HepG2 (cell line): ENCODE measurements around the gene KDM2B. TPM values are rescaled to one million over a fixed set of nuclear protein-coding genes. Genes with fewer than 3 reads are reported as not detected.

ENCODE experiments used
- AHR ChIP-seq: IDR thresholded peaks from 2 replicates; pipeline ENCODE4 v1.6.1; 2018; ENCODE audit warnings: missing genetic modification reagents, missing compliant biosample characterization
- ATF2 ChIP-seq: sonication (generic); formaldehyde crosslinking; IDR thresholded peaks from 2 replicates; pipeline ENCODE4 v1.4.0; 2020; ENCODE audit warnings: missing genetic modification reagents
- CBX2 ChIP-seq, 2 experiments: fragments of 200-600 bp in 1 of 2; sonication (generic); formaldehyde crosslinking in 1 of 2; IDR thresholded peaks; 2 replicates each; pipeline versions ENCODE4 v1.7.0 to v1.8.1; 2018 to 2022; ENCODE audit warnings: low read depth in 2 of 2, low read length in 1 of 2, mild to moderate bottlenecking in 1 of 2, missing genetic modification reagents in 1 of 2
- E2F2 ChIP-seq: sonication (generic); formaldehyde crosslinking; IDR thresholded peaks from 2 replicates; pipeline ENCODE4 v1.4.0; 2020; ENCODE audit warnings: missing genetic modification reagents, borderline replicate concordance
- GABPA ChIP-seq, 2 experiments: IDR thresholded peaks; 2 replicates each; pipeline ENCODE4 v1.6.1; 2011 to 2016; ENCODE audit warnings: low read depth in 2 of 2, low read length in 1 of 2, missing biosample characterization in 1 of 2, missing genetic modification characterization in 1 of 2
- HNRNPH1 ChIP-seq: fragments of 200-400 bp; formaldehyde crosslinking; optimal IDR thresholded peaks from 2 replicates; pipeline ENCODE3; 2017; ENCODE audit warnings: mild to moderate bottlenecking, low read depth, low read length
- HNRNPLL ChIP-seq: fragments of 200-400 bp; formaldehyde crosslinking; IDR thresholded peaks from 2 replicates; pipeline ENCODE4 v1.6.1; 2017; ENCODE audit warnings: mild to moderate bottlenecking, low read depth, low read length; ENCODE audit not compliant: poor library complexity, severe bottlenecking
- HOXD1 ChIP-seq: sonication (generic); formaldehyde crosslinking; IDR thresholded peaks from 2 replicates; pipeline ENCODE4 v1.5.0; 2020; ENCODE audit warnings: missing genetic modification reagents
- IRX3 ChIP-seq: sonication (generic); formaldehyde crosslinking; IDR thresholded peaks from 2 replicates; pipeline ENCODE4 v1.8.1; 2023; ENCODE audit warnings: mild to moderate bottlenecking, low read depth, missing genetic modification reagents, borderline replicate concordance
- KAT2B ChIP-seq: fragments of 150-350 bp; IDR thresholded peaks from 2 replicates; pipeline ENCODE4 v1.6.1; 2014; ENCODE audit warnings: low read depth, low read length, borderline replicate concordance
- KDM3A ChIP-seq: IDR thresholded peaks from 2 replicates; pipeline ENCODE4 v1.6.1; 2018; ENCODE audit warnings: low read depth, missing compliant biosample characterization
- MIER2 ChIP-seq: IDR thresholded peaks from 2 replicates; pipeline ENCODE4 v1.6.1; 2016; ENCODE audit warnings: missing biosample characterization, missing genetic modification reagents
- POLR2AphosphoS2 ChIP-seq: IDR thresholded peaks from 2 replicates; pipeline ENCODE4 v1.6.1; 2011; ENCODE audit warnings: low read depth, low read length, improper control_type of control experiment
- RBFOX2 ChIP-seq: fragments of 200-400 bp; formaldehyde crosslinking; IDR thresholded peaks from 2 replicates; pipeline ENCODE4 v1.6.1; 2017; ENCODE audit warnings: low read depth, mild to moderate bottlenecking, low read length
- SP5 ChIP-seq: IDR thresholded peaks from 2 replicates; pipeline ENCODE4 v1.6.1; 2016; ENCODE audit warnings: low read depth, borderline replicate concordance
- SRSF1 ChIP-seq: fragments of 200-400 bp; formaldehyde crosslinking; optimal IDR thresholded peaks from 2 replicates; pipeline ENCODE3; 2017; ENCODE audit warnings: mild to moderate bottlenecking, low read depth, low read length, moderate library complexity
- TP53 ChIP-seq: sonication (generic); formaldehyde crosslinking; conservative IDR thresholded peaks from 2 replicates; pipeline ENCODE4 v1.4.0; 2020; ENCODE audit warnings: missing genetic modification reagents
- ZBTB3 ChIP-seq: sonication (generic); formaldehyde crosslinking; IDR thresholded peaks from 2 replicates; pipeline ENCODE4 v1.4.0; 2020; ENCODE audit warnings: low read depth, mild to moderate bottlenecking, moderate library complexity, missing genetic modification reagents, borderline replicate concordance
- ZBTB38 ChIP-seq: sonication (generic); formaldehyde crosslinking; IDR thresholded peaks from 2 replicates; pipeline ENCODE4 v1.5.1; 2020; ENCODE audit warnings: mild to moderate bottlenecking, missing genetic modification reagents
- ZMYM4 ChIP-seq: sonication (generic); formaldehyde crosslinking; IDR thresholded peaks from 2 replicates; pipeline ENCODE4 v1.8.1; 2023; ENCODE audit warnings: mild to moderate bottlenecking, missing genetic modification reagents
- ZNF17 ChIP-seq: sonication (generic); formaldehyde crosslinking; IDR thresholded peaks from 2 replicates; pipeline ENCODE4 v1.5.0; 2020; ENCODE audit warnings: mild to moderate bottlenecking, missing genetic modification reagents
- ZNF234 ChIP-seq: sonication (generic); formaldehyde crosslinking; conservative IDR thresholded peaks from 2 replicates; pipeline ENCODE4 v1.5.1; 2020; ENCODE audit warnings: mild to moderate bottlenecking, missing genetic modification reagents
- ZNF432 ChIP-seq: sonication (generic); formaldehyde crosslinking; IDR thresholded peaks from 2 replicates; pipeline ENCODE4 v1.5.0; 2020; ENCODE audit warnings: missing genetic modification reagents, mild to moderate bottlenecking, borderline replicate concordance
- ZNF557 ChIP-seq: sonication (generic); formaldehyde crosslinking; IDR thresholded peaks from 2 replicates; pipeline ENCODE4 v1.4.0; 2020; ENCODE audit warnings: missing genetic modification reagents
- ZNF740 ChIP-seq: sonication (generic); formaldehyde crosslinking; IDR thresholded peaks from 2 replicates; pipeline ENCODE4 v1.4.0; 2020; ENCODE audit warnings: missing genetic modification reagents
- ZNF790 ChIP-seq: sonication (generic); formaldehyde crosslinking; IDR thresholded peaks from 2 replicates; pipeline ENCODE4 v1.8.0; 2022; ENCODE audit warnings: missing genetic modification reagents, mild to moderate bottlenecking, borderline replicate concordance
- polyA plus RNA-seq, 8 experiments: library from polyadenylated mRNA; depleted of rRNA in 3 of 8; stranded (reverse) in 7 of 8; unstranded in 1 of 8; fragments of >200 nt; fragmentation: Illumina TruSeq in 4 of 8; extraction: Trizol in 4 of 8; gene quantifications; 2 replicates each; pipeline versions ENCODE4 v1.2.1 to v1.2.3, GENCODE V29; 2011 to 2016; ENCODE audit warnings: low read depth in 4 of 8, missing spikeins in 1 of 8, mixed read lengths in 1 of 8; ENCODE audit not compliant: insufficient read depth in 1 of 8
- total RNA-seq, 5 experiments: library from RNA; depleted of rRNA; stranded (reverse); fragments of >200 nt; fragmentation: Illumina TruSeq; extraction: Trizol; gene quantifications; 2 replicates each; pipeline ENCODE4 v1.2.3, GENCODE V29; 2016; ENCODE audit warnings: low read depth in 1 of 5
- TF ChIP-seq, protein P1 (sequence below): IDR thresholded peaks from 2 replicates; pipeline ENCODE4 v1.6.1; 2016; ENCODE audit warnings: missing compliant biosample characterization, missing genetic modification reagents, borderline replicate concordance

KDM2B gene
- total and polyA plus RNA-seq, 2 of the 13 experiments (the other 11 are each of a cell fraction or from before 2014, with no cell fraction given): 17.5 to 26.1 TPM

GRCh38 chr12:121537814-121538698 is 42.8 kb downstream of the KDM2B start (continued):
- TF ChIP-seq ZMYM4 (CRISPR knock-in tag): no peak
- no peak for TF ChIP-seq TP53 (CRISPR knock-in tag)
- TF ChIP-seq SP5 (CRISPR knock-in tag): 0 out of 2 replicates have a peak, but pooled peaks have one; percentile 1
- TF ChIP-seq IRX3: no peak
- no peak for TF ChIP-seq RBFOX2
- TF ChIP-seq HNRNPLL: peak; percentile 18
- no peak for TF ChIP-seq ZBTB3 (CRISPR knock-in tag)
- no peak for TF ChIP-seq ATF2 (CRISPR knock-in tag)
- no peak for TF ChIP-seq ZBTB38 (CRISPR knock-in tag)
- no peak for TF ChIP-seq ZNF234 (CRISPR knock-in tag)
- TF ChIP-seq ZNF740 (CRISPR knock-in tag): peak; percentile 36; the same call in 1 of the 2 replicates
- no peak for TF ChIP-seq MIER2
- TF ChIP-seq ZNF557 (CRISPR knock-in tag): no peak
- no peak for TF ChIP-seq ZNF790 (CRISPR knock-in tag)
- TF ChIP-seq HOXD1 (CRISPR knock-in tag): no peak
- no peak for TF ChIP-seq E2F2 (CRISPR knock-in tag)
- TF ChIP-seq GABPA (IDR thresholded peaks at IDR 0.05; ENCODE audit: low read depth, low read length): no peak
- no peak for TF ChIP-seq GABPA (CRISPR knock-in tag; IDR thresholded peaks at IDR 0.05; ENCODE audit: low read depth)
- TF ChIP-seq ZNF17 (CRISPR knock-in tag): no peak
- TF ChIP-seq ZNF432 (CRISPR knock-in tag): no peak
- no peak for TF ChIP-seq KAT2B
- TF ChIP-seq HNRNPH1: no peak
- TF ChIP-seq, protein P1, sequence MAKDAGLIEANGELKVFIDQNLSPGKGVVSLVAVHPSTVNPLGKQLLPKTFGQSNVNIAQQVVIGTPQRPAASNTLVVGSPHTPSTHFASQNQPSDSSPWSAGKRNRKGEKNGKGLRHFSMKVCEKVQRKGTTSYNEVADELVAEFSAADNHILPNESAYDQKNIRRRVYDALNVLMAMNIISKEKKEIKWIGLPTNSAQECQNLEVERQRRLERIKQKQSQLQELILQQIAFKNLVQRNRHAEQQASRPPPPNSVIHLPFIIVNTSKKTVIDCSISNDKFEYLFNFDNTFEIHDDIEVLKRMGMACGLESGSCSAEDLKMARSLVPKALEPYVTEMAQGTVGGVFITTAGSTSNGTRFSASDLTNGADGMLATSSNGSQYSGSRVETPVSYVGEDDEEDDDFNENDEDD (CRISPR knock-in tag): 0 out of 2 replicates have a peak, but pooled peaks have one; percentile 3
- no peak for TF ChIP-seq SRSF1
- TF ChIP-seq CBX2 (IDR thresholded peaks at IDR 0.05; ENCODE audit: low read depth, low read length): no peak
- no peak for TF ChIP-seq CBX2 (CRISPR knock-in tag; IDR thresholded peaks at IDR 0.05; ENCODE audit: low read depth)
- no peak for TF ChIP-seq KDM3A (CRISPR knock-in tag)
- TF ChIP-seq POLR2AphosphoS2: no peak
- no peak for TF ChIP-seq AHR
